Fibroblast of lung (primary cell): ENCODE results near the gene LRCH2. TPM values are rescaled to one million over a fixed set of nuclear protein-coding genes. Genes with fewer than 3 reads are reported as not detected.
"Not testable (repeated sequence)": the region's sequence is repeated elsewhere in the genome, so short reads cannot be mapped to it uniquely, and the experiment has no call there.

Experiments
- DNase-seq, 2 donors: peaks; one replicate each; pipeline versions ENCODE4 v3.0.0 to v3.0.0-alpha.2; 2010; ENCODE audit warnings: low read depth in 2 of 2
- H2AFZ ChIP-seq: 2 replicates; pipeline ENCODE4 v1.5.1; 2012; ENCODE audit warnings: low read length, control low read depth, inconsistent platforms
- H3K27ac ChIP-seq: 2 replicates; pipeline ENCODE4 v1.5.1; 2011; ENCODE audit warnings: low read length, control low read depth; ENCODE audit not compliant: insufficient read depth
- H3K27me3 ChIP-seq: 2 replicates; pipeline ENCODE4 v1.5.1; 2011; ENCODE audit warnings: mild to moderate bottlenecking, low read length; ENCODE audit not compliant: control insufficient read depth, insufficient read depth
- H3K36me3 ChIP-seq: 2 replicates; pipeline ENCODE4 v1.5.1; 2011; ENCODE audit warnings: low read length; ENCODE audit not compliant: control insufficient read depth, insufficient read depth
- H3K4me1 ChIP-seq: 2 replicates; pipeline ENCODE4 v1.5.1; 2011; ENCODE audit warnings: low read length; ENCODE audit not compliant: control insufficient read depth, insufficient read depth; ENCODE audit errors: extremely low read depth
- H3K4me2 ChIP-seq: 2 replicates; pipeline ENCODE4 v1.5.1; 2011; ENCODE audit warnings: low read length, control low read depth; ENCODE audit not compliant: insufficient read depth; ENCODE audit errors: extremely low read depth
- H3K4me3 ChIP-seq, 4 experiments: fragments of 200-600 bp in 1 of 4; sonication (generic) in 1 of 4; replicated peaks in 1 of 4; 2 replicates each; pipeline ENCODE4 v1.5.1; 2011 to 2016; ENCODE audit warnings: low read length in 4 of 4, low read depth in 3 of 4, mild to moderate bottlenecking in 3 of 4, control low read depth in 2 of 4, inconsistent platforms in 1 of 4, mixed read lengths in 1 of 4; ENCODE audit not compliant: insufficient read depth in 1 of 4; ENCODE audit errors: control extremely low read depth in 1 of 4
- H3K79me2 ChIP-seq: 2 replicates; pipeline ENCODE4 v1.5.1; 2012; ENCODE audit warnings: mild to moderate bottlenecking, low read length, inconsistent platforms; ENCODE audit not compliant: control insufficient read depth, insufficient read depth
- H3K9ac ChIP-seq: 2 replicates; pipeline ENCODE4 v1.5.1; 2011; ENCODE audit warnings: mild to moderate bottlenecking, low read length, control low read depth; ENCODE audit not compliant: insufficient read depth
- H3K9me3 ChIP-seq: 2 replicates; pipeline ENCODE4 v1.5.1; 2012; ENCODE audit warnings: low read depth, low read length; ENCODE audit not compliant: control insufficient read depth, insufficient read depth
- H4K20me1 ChIP-seq: 2 replicates; pipeline ENCODE4 v1.5.1; 2011; ENCODE audit warnings: low read length; ENCODE audit not compliant: control insufficient read depth, insufficient read depth; ENCODE audit errors: extremely low read depth
- EZH2 ChIP-seq: IDR thresholded peaks from 2 replicates; pipeline ENCODE4 v1.5.1; 2012; ENCODE audit warnings: low read length, control low read depth, mild to moderate bottlenecking; ENCODE audit errors: missing control alignments
- polyA plus RNA-seq, 2 donors: library from polyadenylated mRNA; depleted of rRNA in 1 of 2; stranded (reverse) in 1 of 2; unstranded in 1 of 2; fragments of >200 nt; gene quantifications; 2 replicates each; pipeline ENCODE4 v1.2.1, GENCODE V29; 2011 to 2012; ENCODE audit warnings: missing spikeins in 1 of 2
- total RNA-seq: library from RNA; depleted of rRNA; stranded (reverse); fragments of >200 nt; gene quantifications from 2 replicates; pipeline ENCODE4 v1.2.1, GENCODE V29; 2014
- TF ChIP-seq, protein P1 (sequence below), 2 donors: IDR thresholded peaks in 1 of 2; conservative IDR thresholded peaks in 1 of 2; 1 replicate in 1 of 2; 2 replicates in 1 of 2; pipeline ENCODE4 v1.5.1; 2011 to 2012; ENCODE audit warnings: low read length in 2 of 2, control low read depth in 1 of 2, inconsistent platforms in 1 of 2, low read depth in 1 of 2, mild to moderate bottlenecking in 1 of 2

LRCH2 gene
- total and polyA plus RNA-seq, 2 donors (not counting 1 experiment from before 2014, with no cell fraction given): 7.9 to 19.5 TPM

DNA sequence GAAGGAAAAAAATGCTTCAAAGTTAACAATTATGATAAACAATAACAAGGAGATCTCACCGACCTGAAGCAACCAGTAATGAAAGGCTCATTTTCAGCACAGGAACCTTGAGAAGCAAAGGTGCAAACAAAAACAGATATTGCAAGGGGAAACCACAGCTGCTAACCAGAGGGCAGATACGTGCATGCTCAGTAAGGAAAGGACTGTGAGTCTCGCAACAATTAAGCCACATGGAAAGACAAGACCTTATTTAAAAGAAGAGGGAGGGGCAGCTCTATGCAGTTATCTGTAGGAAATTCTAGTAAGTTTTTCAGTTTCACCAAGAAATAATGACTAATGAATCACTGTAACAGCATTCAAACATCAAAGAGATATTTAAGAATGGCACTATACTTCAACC, 19.3 kb downstream of the LRCH2 start:
- TF ChIP-seq, protein P1, sequence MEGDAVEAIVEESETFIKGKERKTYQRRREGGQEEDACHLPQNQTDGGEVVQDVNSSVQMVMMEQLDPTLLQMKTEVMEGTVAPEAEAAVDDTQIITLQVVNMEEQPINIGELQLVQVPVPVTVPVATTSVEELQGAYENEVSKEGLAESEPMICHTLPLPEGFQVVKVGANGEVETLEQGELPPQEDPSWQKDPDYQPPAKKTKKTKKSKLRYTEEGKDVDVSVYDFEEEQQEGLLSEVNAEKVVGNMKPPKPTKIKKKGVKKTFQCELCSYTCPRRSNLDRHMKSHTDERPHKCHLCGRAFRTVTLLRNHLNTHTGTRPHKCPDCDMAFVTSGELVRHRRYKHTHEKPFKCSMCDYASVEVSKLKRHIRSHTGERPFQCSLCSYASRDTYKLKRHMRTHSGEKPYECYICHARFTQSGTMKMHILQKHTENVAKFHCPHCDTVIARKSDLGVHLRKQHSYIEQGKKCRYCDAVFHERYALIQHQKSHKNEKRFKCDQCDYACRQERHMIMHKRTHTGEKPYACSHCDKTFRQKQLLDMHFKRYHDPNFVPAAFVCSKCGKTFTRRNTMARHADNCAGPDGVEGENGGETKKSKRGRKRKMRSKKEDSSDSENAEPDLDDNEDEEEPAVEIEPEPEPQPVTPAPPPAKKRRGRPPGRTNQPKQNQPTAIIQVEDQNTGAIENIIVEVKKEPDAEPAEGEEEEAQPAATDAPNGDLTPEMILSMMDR (conservative IDR thresholded peaks at IDR 0.05 in 1 of 2, IDR thresholded peaks at IDR 0.05 in 1 of 2; ENCODE audit: low read depth in 1 of 2, low read length in 2 of 2): no peak
- TF ChIP-seq EZH2: no peak
- no peaks in the 10 kb centered on the region for H3K9me3 ChIP-seq
- H3K4me1 ChIP-seq: no peaks in the 10 kb centered on the region
- no peak for DNase-seq
- H3K27ac ChIP-seq: no peak overlapping the region
- H2AFZ ChIP-seq: no peak overlapping the region
- H3K36me3 ChIP-seq: no peaks in the 10 kb centered on the region
- no peaks in the 10 kb centered on the region for H4K20me1 ChIP-seq
- no peak overlapping the region for H3K4me2 ChIP-seq
- no peaks in the 10 kb centered on the region for H3K79me2 ChIP-seq
- H3K9ac ChIP-seq: no peak overlapping the region
- H3K4me3 ChIP-seq: no peak overlapping the region
- no peaks in the 10 kb centered on the region for H3K27me3 ChIP-seq

DNA sequence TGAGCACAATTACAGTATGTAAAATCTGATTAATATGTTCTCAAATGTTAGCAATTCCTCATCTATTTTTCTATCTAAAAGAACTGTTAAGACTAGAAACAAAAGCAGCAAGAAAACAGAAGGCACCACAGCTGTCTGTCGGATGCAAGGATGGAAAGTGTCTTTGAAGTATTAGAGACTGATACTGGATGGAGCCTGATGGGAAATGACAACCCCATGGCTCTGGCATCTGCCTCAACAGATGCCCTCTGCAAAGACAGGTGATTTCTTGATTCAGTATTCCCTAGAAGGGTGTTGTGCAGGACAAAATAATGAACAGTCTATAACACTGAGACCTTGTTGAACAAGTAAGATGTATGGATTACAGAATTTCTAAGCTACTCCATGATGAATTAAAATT, 19.7 kb downstream of the LRCH2 start:
- Histone ChIP-seq H3K27me3 (no peaks in the 10 kb centered on the region), H4K20me1 (no peaks in the 10 kb centered on the region), H3K27ac (no peak overlapping the region), H3K9me3 (no peaks in the 10 kb centered on the region), H3K9ac (no peak overlapping the region), H3K4me3 (no peak overlapping the region), H3K79me2 (no peaks in the 10 kb centered on the region), H2AFZ (no peak overlapping the region), H3K4me2 (no peak overlapping the region), H3K36me3 (no peaks in the 10 kb centered on the region), H3K4me1 (no peaks in the 10 kb centered on the region)
- DNase-seq: no peak
- TF ChIP-seq EZH2: no peak
- TF ChIP-seq, protein P1 (conservative IDR thresholded peaks at IDR 0.05 in 1 of 2, IDR thresholded peaks at IDR 0.05 in 1 of 2; ENCODE audit: low read depth in 1 of 2, low read length in 2 of 2): no peak

GRCh38 chrX:115209547-115209946, 24.3 kb downstream of the LRCH2 start:
- DNase-seq, H3K27me3 ChIP-seq, H3K9me3 ChIP-seq, H2AFZ ChIP-seq, H3K9ac ChIP-seq, H3K36me3 ChIP-seq, H3K27ac ChIP-seq, H3K79me2 ChIP-seq, H3K4me3 ChIP-seq, H3K4me1 ChIP-seq, H3K4me2 ChIP-seq, H4K20me1 ChIP-seq: not testable (repeated sequence)
